ENCODE results near the gene FKBP8. TPM values are rescaled to one million over a fixed set of nuclear protein-coding genes. Genes with fewer than 3 reads are reported as not detected.

Gene FKBP8
- total and polyA plus RNA-seq, 4 donors = 115 to 364 (median 275) TPM

Other genes with a start within 250 kb of the FKBP8 start
- 100 to 1,000 TPM in 1 of 2 donors, 10 to 100 TPM in 1; 69.4 to 120 TPM for gene LSM4, start 220.5 kb downstream of the FKBP8 start, total RNA-seq
- 100 to 1,000 TPM; 104 to 105 TPM for gene LSM4, start 220.5 kb downstream of the FKBP8 start, polyA plus RNA-seq (ENCODE audit: insufficient read length in 2 of 2)
- 10 to 100 TPM; 16.2 to 28.4 TPM for gene PGPEP1, start 203.0 kb downstream of the FKBP8 start, total RNA-seq
- 10 to 100 TPM; 21.5 to 33.5 TPM for gene PGPEP1, start 203.0 kb downstream of the FKBP8 start, polyA plus RNA-seq (ENCODE audit: insufficient read length in 2 of 2)
- gene GDF15, start 157.4 kb downstream of the FKBP8 start, total RNA-seq = 1 to 10 TPM; 1.7 to 4.2 TPM
- 1 to 10 TPM in 1 of 2 donors, under 1 TPM in 1; 0.89 to 2.2 TPM for gene GDF15, start 157.4 kb downstream of the FKBP8 start, polyA plus RNA-seq (ENCODE audit: insufficient read length in 2 of 2)
- 1 to 10 TPM; 1.8 to 2.4 TPM for gene LRRC25, start 146.0 kb downstream of the FKBP8 start, total RNA-seq
- 1 to 10 TPM; 1.3 to 1.4 TPM for gene LRRC25, start 146.0 kb downstream of the FKBP8 start, polyA plus RNA-seq (ENCODE audit: insufficient read length in 2 of 2)
- 100 to 1,000 TPM in 1 of 2 donors, 10 to 100 TPM in 1; 33.5 to 101 TPM for gene SSBP4, start 124.2 kb downstream of the FKBP8 start, total RNA-seq
- 100 to 1,000 TPM; 154 to 166 TPM for gene SSBP4, start 124.2 kb downstream of the FKBP8 start, polyA plus RNA-seq (ENCODE audit: insufficient read length in 2 of 2)
- 10 to 100 TPM; 51.0 to 100.0 TPM for gene ISYNA1, start 105.4 kb downstream of the FKBP8 start, total RNA-seq
- 100 to 1,000 TPM; 127 to 180 TPM for gene ISYNA1, start 105.4 kb downstream of the FKBP8 start, polyA plus RNA-seq (ENCODE audit: insufficient read length in 2 of 2)
- 1 to 10 TPM; 7.4 to 7.6 TPM for gene ELL, start 21.5 kb downstream of the FKBP8 start, total RNA-seq
- gene ELL, start 21.5 kb downstream of the FKBP8 start, polyA plus RNA-seq (ENCODE audit: insufficient read length in 2 of 2) = 10 to 100 TPM; 10.1 to 11.6 TPM
- 10 to 100 TPM; 28.0 to 51.1 TPM for gene KXD1, start 14.3 kb upstream of the FKBP8 start, total RNA-seq
- 10 to 100 TPM; 70.2 to 76.0 TPM for gene KXD1, start 14.3 kb upstream of the FKBP8 start, polyA plus RNA-seq (ENCODE audit: insufficient read length in 2 of 2)
- gene UBA52, start 28.3 kb upstream of the FKBP8 start, total RNA-seq = 100 to 1,000 TPM; 660 to 956 TPM
- 100 to 1,000 TPM; 638 to 717 TPM for gene UBA52, start 28.3 kb upstream of the FKBP8 start, polyA plus RNA-seq (ENCODE audit: insufficient read length in 2 of 2)
- gene REX1BD, start 45.2 kb upstream of the FKBP8 start, total RNA-seq = 10 to 100 TPM; 23.7 to 84.5 TPM
- gene REX1BD, start 45.2 kb upstream of the FKBP8 start, polyA plus RNA-seq (ENCODE audit: insufficient read length in 2 of 2) = 10 to 100 TPM; 70.7 to 71.7 TPM
- 10 to 100 TPM in 1 of 2 donors, 1 to 10 TPM in 1; 3.1 to 13.8 TPM for gene CRLF1, start 63.2 kb upstream of the FKBP8 start, total RNA-seq
- gene CRLF1, start 63.2 kb upstream of the FKBP8 start, polyA plus RNA-seq (ENCODE audit: insufficient read length in 2 of 2) = 10 to 100 TPM; 14.1 to 27.2 TPM
- gene TMEM59L, start 69.3 kb upstream of the FKBP8 start, total RNA-seq = 10 to 100 TPM; 21.4 to 64.1 TPM
- 100 to 1,000 TPM; 307 to 353 TPM for gene TMEM59L, start 69.3 kb upstream of the FKBP8 start, polyA plus RNA-seq (ENCODE audit: insufficient read length in 2 of 2)
- gene KLHL26, start 93.5 kb upstream of the FKBP8 start, total RNA-seq = 1 to 10 TPM; 3.7 to 6.0 TPM
- gene KLHL26, start 93.5 kb upstream of the FKBP8 start, polyA plus RNA-seq (ENCODE audit: insufficient read length in 2 of 2) = 10 to 100 TPM; 22.7 to 22.8 TPM
- 1 to 10 TPM; 5.6 to 7.8 TPM for gene CRTC1, start 140.1 kb upstream of the FKBP8 start, total RNA-seq
- gene CRTC1, start 140.1 kb upstream of the FKBP8 start, polyA plus RNA-seq (ENCODE audit: insufficient read length in 2 of 2) = 10 to 100 TPM; 44.7 to 45.3 TPM
- under 1 TPM in 1 of 2 donors, not detected in 1; 0.40 TPM for gene COMP, start 247.7 kb upstream of the FKBP8 start, total RNA-seq
- under 1 TPM; 0.23 to 0.32 TPM for gene COMP, start 247.7 kb upstream of the FKBP8 start, polyA plus RNA-seq (ENCODE audit: insufficient read length in 2 of 2)